Central memory CD8-positive, alpha-beta T cell (primary cell): ENCODE results near the gene NUTM2B.
"Not testable (repeated sequence)": the region's sequence is repeated elsewhere in the genome, so short reads cannot be mapped to it uniquely, and the experiment has no call there.

Experiments
- ATAC-seq: fragments of 150-1000 bp; cut with Tn5 transposase; replicated peaks from 2 replicates; pipeline ENCODE4 v1.10.0; 2022; ENCODE audit warnings: mild to moderate bottlenecking, moderate FRiP score, moderate number of reproducible peaks; ENCODE audit not compliant: poor library complexity, severe bottlenecking; ENCODE audit errors: extremely low read depth
- DNase-seq, 2 donors: peaks; one replicate each; pipeline ENCODE4 v3.0.0; 2021; ENCODE audit warnings: low spot score in 2 of 2
- H3K27ac Mint-ChIP-seq: one replicate; pipeline ENCODE4 v1.8.0; 2022; ENCODE audit warnings: low read depth, mild to moderate bottlenecking, moderate library complexity, mixed read lengths
- H3K27me3 Mint-ChIP-seq: one replicate; pipeline ENCODE4 v1.8.0; 2022; ENCODE audit warnings: mixed read lengths
- H3K36me3 Mint-ChIP-seq: one replicate; pipeline ENCODE4 v1.8.0; 2022; ENCODE audit warnings: mild to moderate bottlenecking, moderate library complexity, mixed read lengths; ENCODE audit not compliant: insufficient read depth
- H3K4me1 Mint-ChIP-seq: one replicate; pipeline ENCODE4 v1.8.0; 2022; ENCODE audit warnings: mixed read lengths
- H3K4me3 Mint-ChIP-seq: one replicate; pipeline ENCODE4 v1.8.0; 2022; ENCODE audit warnings: mild to moderate bottlenecking, moderate library complexity, mixed read lengths
- H3K9me3 Mint-ChIP-seq: one replicate; pipeline ENCODE4 v1.8.0; 2022; ENCODE audit warnings: mixed read lengths

The NUTM2B gene

DNA sequence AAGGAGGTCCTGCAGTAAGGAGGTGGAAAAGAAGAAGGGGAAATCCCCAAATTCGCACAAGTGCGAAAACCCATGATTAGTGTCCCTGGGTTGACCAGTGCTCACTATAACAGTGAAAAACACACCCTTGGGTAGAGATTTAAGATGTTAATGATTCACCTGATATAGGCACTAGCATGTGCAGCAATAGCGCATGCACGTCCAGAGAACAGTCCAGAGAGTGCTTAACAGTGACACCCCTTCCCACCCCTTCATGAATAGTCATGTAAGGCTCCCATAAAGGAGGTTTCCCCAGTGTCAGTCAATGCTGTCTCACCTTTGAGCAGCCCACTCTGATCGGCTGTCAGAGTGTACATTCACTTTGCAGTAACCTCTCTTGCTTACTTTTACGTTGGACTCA, 6.4 kb upstream of the NUTM2B start:
- H3K27ac Mint-ChIP-seq, H3K4me1 Mint-ChIP-seq, H3K36me3 Mint-ChIP-seq, DNase-seq, H3K4me3 Mint-ChIP-seq, H3K9me3 Mint-ChIP-seq, H3K27me3 Mint-ChIP-seq: not testable (repeated sequence)
- peak; percentile 6 for ATAC-seq

- H3K4me1 Mint-ChIP-seq, H3K27ac Mint-ChIP-seq, DNase-seq, H3K4me3 Mint-ChIP-seq, H3K27me3 Mint-ChIP-seq, H3K36me3 Mint-ChIP-seq, H3K9me3 Mint-ChIP-seq: not testable (repeated sequence)
- ATAC-seq: peak; percentile 90
Measured at GRCh38 chr10:79697141-79697540, 5.9 kb upstream of the NUTM2B start.

DNA sequence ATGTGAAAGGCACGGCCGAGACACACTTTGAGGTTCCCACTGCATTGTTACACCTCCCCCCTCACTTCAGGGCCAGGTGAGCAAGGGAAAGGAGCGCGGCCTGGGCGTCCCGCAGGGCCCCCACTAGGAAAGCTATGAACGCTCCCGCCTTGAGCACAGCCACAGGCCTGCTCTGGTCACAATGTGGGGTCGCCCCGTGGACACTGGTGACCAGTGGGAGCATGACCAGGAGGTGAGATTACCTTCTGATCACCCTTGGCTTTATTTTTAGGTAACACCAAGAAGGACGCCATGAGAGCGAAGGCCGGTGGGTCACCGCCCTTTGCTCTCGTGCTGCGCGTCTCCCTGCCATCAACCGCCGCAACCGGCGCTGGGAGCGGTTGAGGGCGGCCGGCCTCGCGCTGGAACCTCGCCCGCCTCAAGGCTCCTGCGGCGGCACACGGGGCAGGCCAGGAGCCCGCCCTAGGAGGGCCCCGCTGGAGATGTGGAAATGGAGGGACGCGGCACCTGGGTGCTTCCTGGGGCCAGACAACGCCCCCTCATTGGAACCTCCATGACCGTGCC, 2.6 kb upstream of the NUTM2B start:
- H3K27ac Mint-ChIP-seq, H3K4me1 Mint-ChIP-seq, H3K27me3 Mint-ChIP-seq, ATAC-seq, H3K9me3 Mint-ChIP-seq, DNase-seq, H3K36me3 Mint-ChIP-seq, H3K4me3 Mint-ChIP-seq: not testable (repeated sequence)

DNA sequence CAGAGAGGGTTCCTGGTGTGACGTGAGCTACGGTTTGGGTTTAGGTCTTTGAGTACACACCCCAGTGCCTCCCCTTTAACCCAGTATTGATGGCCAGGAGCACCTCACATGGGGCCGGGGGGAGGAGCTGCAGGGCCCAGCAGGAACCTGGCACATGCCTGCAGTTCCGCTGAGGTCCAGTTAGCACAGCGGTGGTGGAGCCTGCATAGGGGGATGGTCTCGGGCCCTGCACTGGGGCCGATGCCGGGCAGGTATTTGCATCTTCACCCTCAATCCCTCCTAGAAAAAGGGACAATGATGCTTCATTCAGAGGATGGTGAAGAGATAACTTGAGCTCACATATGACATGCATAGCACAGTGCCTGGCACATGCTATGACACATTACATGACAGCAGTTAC, 4.0 kb downstream of the NUTM2B start:
- not testable (repeated sequence) for H3K4me3 Mint-ChIP-seq, DNase-seq, H3K4me1 Mint-ChIP-seq, H3K36me3 Mint-ChIP-seq, ATAC-seq, H3K27me3 Mint-ChIP-seq, H3K9me3 Mint-ChIP-seq, H3K27ac Mint-ChIP-seq

DNA sequence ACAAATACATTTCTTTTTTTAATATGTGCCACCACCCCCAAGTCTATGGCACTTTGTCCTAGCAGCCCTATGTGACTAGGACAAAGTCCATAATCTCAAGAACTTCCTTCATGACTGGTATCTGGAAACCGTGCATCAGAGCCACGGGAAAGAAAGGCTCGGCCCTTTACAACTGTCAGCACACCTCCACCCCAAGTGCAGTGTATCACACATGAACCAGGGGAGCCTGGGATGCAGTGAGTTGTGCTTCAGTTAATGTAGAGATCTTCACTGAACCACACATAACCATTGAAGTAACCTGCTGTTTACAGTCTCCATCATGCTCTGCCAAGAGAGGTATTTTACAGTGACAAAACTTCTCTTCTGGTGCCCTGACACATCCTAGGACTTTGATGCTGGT, 11.9 kb downstream of the NUTM2B start:
- ATAC-seq, H3K27ac Mint-ChIP-seq, H3K9me3 Mint-ChIP-seq, H3K36me3 Mint-ChIP-seq, DNase-seq, H3K27me3 Mint-ChIP-seq, H3K4me1 Mint-ChIP-seq, H3K4me3 Mint-ChIP-seq: not testable (repeated sequence)

DNA sequence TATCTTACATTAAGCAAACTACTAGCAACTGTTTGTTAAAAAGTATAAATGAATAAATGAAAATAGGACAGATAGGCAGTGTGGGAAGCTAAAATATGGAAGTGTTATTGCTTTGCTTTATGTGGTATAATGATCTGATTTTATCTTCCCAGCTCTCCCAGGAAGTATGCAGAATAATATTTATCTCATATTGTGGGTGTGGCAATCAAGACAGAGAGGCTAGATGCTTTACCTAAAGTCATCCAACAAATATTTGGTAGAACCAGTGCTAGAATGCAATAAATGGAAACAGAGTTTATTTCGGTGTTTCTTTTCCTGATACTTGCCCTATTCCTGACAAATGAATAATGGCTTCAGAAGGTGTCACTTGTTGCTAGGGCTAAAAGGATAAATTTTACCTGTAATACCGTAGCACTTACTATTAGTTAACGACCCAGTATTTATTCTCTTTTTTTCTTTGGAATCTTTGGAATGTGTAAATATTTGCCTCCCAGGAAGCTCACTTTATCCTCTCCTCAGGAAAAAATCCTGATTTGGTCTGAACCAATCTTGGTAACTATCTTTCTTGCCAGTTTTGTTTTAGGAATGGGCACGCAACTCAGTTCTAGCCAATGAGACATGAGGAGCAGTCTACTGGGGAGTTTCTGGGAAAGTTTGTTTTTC, 14.0 kb downstream of the NUTM2B start:
- H3K36me3 Mint-ChIP-seq, H3K27ac Mint-ChIP-seq, H3K9me3 Mint-ChIP-seq, H3K4me1 Mint-ChIP-seq, ATAC-seq, DNase-seq, H3K4me3 Mint-ChIP-seq, H3K27me3 Mint-ChIP-seq: not testable (repeated sequence)

DNA sequence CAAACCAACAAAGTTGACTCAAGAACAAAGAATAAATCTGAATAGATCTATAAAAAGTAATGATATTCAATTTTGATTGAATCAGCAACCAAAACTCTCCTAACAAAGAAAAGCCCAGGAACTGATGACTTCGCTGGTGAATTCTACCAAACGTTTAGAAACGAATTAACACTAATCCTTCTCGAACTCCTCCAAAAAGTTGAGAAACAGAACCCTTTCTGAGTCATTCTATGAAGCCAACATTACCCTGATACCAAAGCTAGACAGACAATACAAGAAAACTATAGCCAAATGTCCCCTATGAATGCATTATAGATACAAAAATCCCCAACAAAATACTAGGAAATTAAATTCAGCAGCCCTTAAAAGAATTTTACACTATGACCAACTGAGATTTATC, 17.0 kb downstream of the NUTM2B start:
- H3K4me1 Mint-ChIP-seq, DNase-seq, H3K9me3 Mint-ChIP-seq, H3K27ac Mint-ChIP-seq, H3K27me3 Mint-ChIP-seq, H3K4me3 Mint-ChIP-seq, ATAC-seq, H3K36me3 Mint-ChIP-seq: not testable (repeated sequence)

DNA sequence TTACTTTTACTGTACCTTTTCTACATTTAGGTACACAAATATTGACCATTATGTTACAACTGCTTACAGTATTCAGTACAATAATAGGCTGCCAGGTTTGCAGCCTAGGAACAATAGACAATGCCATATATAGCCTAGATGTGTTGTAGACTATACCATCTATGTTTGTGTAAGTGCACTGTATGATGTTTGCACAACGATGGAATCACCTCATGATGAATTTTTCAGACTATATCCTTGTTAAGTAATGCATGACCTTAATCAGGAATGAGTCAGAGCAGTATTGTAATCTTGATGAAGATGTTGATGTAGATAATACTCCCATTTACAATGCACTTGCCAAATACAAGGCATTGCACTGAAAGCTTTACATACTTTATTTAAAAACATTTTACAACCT, 23.6 kb downstream of the NUTM2B start:
- H3K4me3 Mint-ChIP-seq, DNase-seq, H3K27ac Mint-ChIP-seq, H3K27me3 Mint-ChIP-seq, ATAC-seq, H3K36me3 Mint-ChIP-seq, H3K9me3 Mint-ChIP-seq, H3K4me1 Mint-ChIP-seq: not testable (repeated sequence)

GRCh38 chr10:79744844-79745243, 41.8 kb downstream of the NUTM2B start:
- not testable (repeated sequence) for H3K4me3 Mint-ChIP-seq, ATAC-seq, H3K4me1 Mint-ChIP-seq, H3K36me3 Mint-ChIP-seq, H3K27me3 Mint-ChIP-seq, DNase-seq, H3K27ac Mint-ChIP-seq, H3K9me3 Mint-ChIP-seq

- H3K4me3 Mint-ChIP-seq, H3K27me3 Mint-ChIP-seq, H3K27ac Mint-ChIP-seq, DNase-seq, H3K36me3 Mint-ChIP-seq, ATAC-seq, H3K9me3 Mint-ChIP-seq: not testable (repeated sequence)
- H3K4me1 Mint-ChIP-seq: peaks cover 11% of the 10 kb centered on the region
Measured at GRCh38 chr10:79748510-79748909, 45.5 kb downstream of the NUTM2B start.

GRCh38 chr10:79753601-79754000, 50.6 kb downstream of the NUTM2B start:
- not testable (repeated sequence) for DNase-seq, H3K27me3 Mint-ChIP-seq, ATAC-seq, H3K27ac Mint-ChIP-seq, H3K4me3 Mint-ChIP-seq, H3K36me3 Mint-ChIP-seq, H3K9me3 Mint-ChIP-seq
- H3K4me1 Mint-ChIP-seq: peaks cover 11% of the 10 kb centered on the region

DNA sequence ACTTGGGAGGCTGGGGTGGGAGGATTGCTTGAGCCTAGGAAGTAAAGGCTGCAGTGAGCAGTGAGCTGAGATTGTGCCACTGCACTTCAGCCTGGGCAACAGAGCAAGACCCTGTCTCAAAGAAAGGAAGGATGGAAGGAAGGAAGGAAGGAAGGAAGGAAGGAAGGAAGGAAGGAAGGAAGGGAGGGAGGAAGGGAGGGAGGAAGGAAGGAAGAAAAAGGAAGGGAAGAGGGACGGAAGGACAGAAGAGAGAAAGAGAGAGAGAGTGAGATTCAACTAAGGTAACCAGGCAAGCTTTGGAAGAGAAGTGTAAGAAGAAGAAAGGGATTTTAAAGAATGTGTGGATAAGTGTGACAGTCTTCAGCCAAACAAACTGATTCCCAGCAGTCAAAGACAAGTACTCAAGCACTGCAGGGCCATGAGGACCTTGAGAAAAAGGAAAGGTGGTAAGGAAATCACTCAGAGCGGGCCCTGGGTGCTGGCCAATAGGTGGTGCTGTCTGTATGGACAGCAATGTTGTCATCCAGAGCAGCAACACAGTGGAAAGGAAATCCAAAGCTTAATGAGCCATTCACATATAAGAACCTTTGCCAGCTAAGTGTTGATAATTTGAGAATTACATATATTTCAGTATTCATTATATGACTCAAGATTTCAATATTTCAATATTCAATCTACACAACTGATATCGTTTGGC, 55.4 kb downstream of the NUTM2B start:
- not testable (repeated sequence) for H3K4me3 Mint-ChIP-seq, ATAC-seq, DNase-seq, H3K27ac Mint-ChIP-seq, H3K27me3 Mint-ChIP-seq, H3K4me1 Mint-ChIP-seq, H3K36me3 Mint-ChIP-seq, H3K9me3 Mint-ChIP-seq
